Kidney epithelial cell (primary cell): ENCODE results near the gene CD109. TPM values are rescaled to one million over a fixed set of nuclear protein-coding genes. Genes with fewer than 3 reads are reported as not detected.

ENCODE experiments used
- DNase-seq: peaks from one replicate; pipeline ENCODE4 v3.0.0-alpha.2; 2010; ENCODE audit warnings: low read depth
- H3K27me3 ChIP-seq: 2 replicates; pipeline ENCODE4 v1.6.0; 2011; ENCODE audit warnings: low read length; ENCODE audit not compliant: control insufficient read depth, insufficient read depth
- H3K36me3 ChIP-seq: 2 replicates; pipeline ENCODE4 v1.5.1; 2011; ENCODE audit warnings: low read length; ENCODE audit not compliant: control insufficient read depth, insufficient read depth
- H3K4me3 ChIP-seq: 2 replicates; pipeline ENCODE4 v1.5.1; 2011; ENCODE audit warnings: low read depth, mild to moderate bottlenecking, control low read depth, low read length
- CTCF ChIP-seq: IDR thresholded peaks from 2 replicates; pipeline ENCODE4 v1.5.1; 2011; ENCODE audit warnings: mild to moderate bottlenecking, moderate library complexity, low read length, control low read depth, inconsistent platforms; ENCODE audit not compliant: insufficient read depth, poor library complexity, severe bottlenecking
- total RNA-seq: library from RNA; depleted of rRNA; stranded (reverse); fragments of >200 nt; gene quantifications from 2 replicates; pipeline ENCODE4 v1.2.3, GENCODE V29; 2015

CD109 gene
- total RNA-seq, 1 donor from 2014 or later: 8.6 TPM

DNA sequence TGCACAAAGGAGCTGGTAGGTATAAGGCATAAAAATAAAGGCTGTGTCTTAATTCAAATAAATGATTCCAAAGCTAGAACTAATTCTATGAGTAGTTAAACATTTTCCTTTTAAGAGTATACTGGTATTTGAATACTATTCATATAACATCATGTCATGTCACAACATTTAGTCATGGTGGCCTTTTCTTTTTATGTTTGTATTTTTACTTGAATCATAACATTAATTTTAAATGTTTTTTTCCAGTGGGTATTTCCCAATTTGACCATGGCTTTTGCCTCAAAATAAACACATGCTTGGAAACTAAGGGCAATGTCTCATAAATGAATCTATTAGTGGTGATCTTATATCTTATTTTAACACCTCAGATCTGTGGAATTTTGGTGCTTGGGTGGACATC, 177.1 kb downstream of the CD109 start:
- Histone ChIP-seq H3K36me3 (no peaks in the 10 kb centered on the region), H3K27me3 (no peaks in the 10 kb centered on the region), H3K4me3 (no peak overlapping the region)
- TF ChIP-seq CTCF: no peak
- DNase-seq: no peak

Other genes starting within 250 kb of the CD109 start
- gene CGAS, start 243.9 kb upstream of the CD109 start, total RNA-seq: 8.1 and 9.5 TPM in 2 replicates
- 27.5 and 34.9 TPM in 2 replicates for gene MTO1, start 234.5 kb upstream of the CD109 start, total RNA-seq
- gene EEF1A1, start 175.2 kb upstream of the CD109 start, total RNA-seq: 16,505 and 18,187 TPM in 2 replicates
- 18.4 and 22.5 TPM in 2 replicates for gene SLC17A5, start 42.2 kb upstream of the CD109 start, total RNA-seq